ENCODE results near the gene SCLT1. TPM values are rescaled to one million over a fixed set of nuclear protein-coding genes. Genes with fewer than 3 reads are reported as not detected.

SCLT1 gene
- total and polyA plus RNA-seq, 8 donors, result 3.4 to 7.3 (median 6.1) TPM

GRCh38 chr4:128983771-128984485 lies 109.4 kb downstream of the SCLT1 start:
- TF ChIP-seq CTCF (IDR thresholded peaks at IDR 0.05), result no peak
- H3K9me3 ChIP-seq, result no peaks in the 10 kb centered on the region
- no peak overlapping the region for H3K27ac ChIP-seq
- H3K4me1 ChIP-seq, result peaks cover 0 to 3% (median 0%) of the 10 kb centered on the region in 3 donors
- H3K36me3 ChIP-seq, result peaks cover 0 to 4% (median 0%) of the 10 kb centered on the region in 3 donors
- FAIRE-seq (no peak), ATAC-seq (no peak), DNase-seq (no peak)
- H3K27me3 ChIP-seq, result no peaks in the 10 kb centered on the region
- intact Hi-C loops (cut with DNase I), result no loop called here
- 80 to 86% methylated on average over 2 of the region's 2 CpGs for WGBS, 2 donors
- no peak overlapping the region for H3K4me3 ChIP-seq

- Histone ChIP-seq H3K4me3 (no peak overlapping the region), H3K9me3 (no peaks in the 10 kb centered on the region), H3K27me3 (no peaks in the 10 kb centered on the region), H3K4me1 (peaks cover 0 to 3% (median 0%) of the 10 kb centered on the region in 3 donors), H3K27ac (no peak overlapping the region), H3K36me3 (no peaks in the 10 kb centered on the region)
- FAIRE-seq, result no peak
- no peak for TF ChIP-seq CTCF (IDR thresholded peaks at IDR 0.05)
- ATAC-seq, result no peak
- intact Hi-C loops (cut with DNase I), result no loop called here
- no peak for DNase-seq
- WGBS, 2 donors, result 95% methylated on average over 6 of the region's 6 CpGs
These were observed 112.0 kb downstream of the SCLT1 start for GRCh38 chr4:128981377-128981776.

GRCh38 chr4:128980816-128981326 lies 112.5 kb downstream of the SCLT1 start:
- ATAC-seq, result no peak
- Histone ChIP-seq H3K27ac (no peak overlapping the region), H3K27me3 (no peaks in the 10 kb centered on the region), H3K36me3 (no peaks in the 10 kb centered on the region), H3K4me3 (no peak overlapping the region), H3K4me1 (peaks cover 0 to 3% (median 0%) of the 10 kb centered on the region in 3 donors), H3K9me3 (no peaks in the 10 kb centered on the region)
- DNase-seq, result no peak
- no peak for TF ChIP-seq CTCF (IDR thresholded peaks at IDR 0.05)
- intact Hi-C loops (cut with DNase I), result no loop called here
- FAIRE-seq, result no peak
- WGBS, 2 donors, result 46 to 95% methylated on average over 1 of the region's 1 CpG

DNA sequence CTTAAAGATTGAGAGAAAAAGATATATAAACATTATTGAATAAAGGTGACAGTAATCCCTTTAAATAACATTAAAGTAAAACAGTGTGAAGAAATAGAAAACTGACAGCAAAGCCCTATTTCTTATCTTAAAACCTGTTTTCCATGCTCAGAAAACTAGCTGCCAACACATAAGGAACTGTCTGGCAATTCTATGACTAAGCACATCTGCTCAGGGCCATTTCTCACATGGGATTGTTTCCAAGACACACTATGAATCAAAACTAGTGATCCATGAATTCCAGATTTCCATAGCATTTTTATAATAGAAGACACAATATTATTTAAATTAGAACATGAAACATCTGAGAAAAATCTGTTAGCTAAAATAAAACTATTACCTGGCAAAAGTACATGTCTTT lies 113.4 kb downstream of the SCLT1 start:
- no peaks in the 10 kb centered on the region for H3K27me3 ChIP-seq
- no peak for TF ChIP-seq CTCF (IDR thresholded peaks at IDR 0.05)
- H3K27ac ChIP-seq, result no peak overlapping the region
- intact Hi-C loops (cut with DNase I), result no loop called here
- FAIRE-seq (no peak), ATAC-seq (peak; percentile 84 to 91 (median 87)), DNase-seq (peak in 3 of 6 donors; percentile 14 to 28 (median 23))
- H3K36me3 ChIP-seq, result no peaks in the 10 kb centered on the region
- peaks cover 0 to 3% (median 0%) of the 10 kb centered on the region in 3 donors for H3K4me1 ChIP-seq
- no peaks in the 10 kb centered on the region for H3K9me3 ChIP-seq
- H3K4me3 ChIP-seq, result no peak overlapping the region

GRCh38 chr4:128978985-128979384 lies 114.4 kb downstream of the SCLT1 start:
- no peak for ATAC-seq
- no peak for FAIRE-seq
- Histone ChIP-seq H3K27ac (no peak overlapping the region), H3K9me3 (no peaks in the 10 kb centered on the region), H3K27me3 (no peaks in the 10 kb centered on the region), H3K36me3 (no peaks in the 10 kb centered on the region), H3K4me3 (no peak overlapping the region), H3K4me1 (peaks cover 0 to 3% (median 0%) of the 10 kb centered on the region in 3 donors)
- DNase-seq, result no peak
- intact Hi-C loops (cut with DNase I), result no loop called here
- 95 to 100% methylated on average over 1 of the region's 1 CpG for WGBS, 2 donors
- no peak for TF ChIP-seq CTCF (IDR thresholded peaks at IDR 0.05)

Measured in pancreas (tissue), 10 donors.